Type B pancreatic cell (in vitro differentiated cells): Measurements from ENCODE around the gene FBXO4. TPM values are rescaled to one million over a fixed set of nuclear protein-coding genes. Genes with fewer than 3 reads are reported as not detected.
"Not testable (repeated sequence)": the region's sequence is repeated elsewhere in the genome, so short reads cannot be mapped to it uniquely, and the experiment has no call there.

Experiments used
- DNase-seq: peaks from one replicate; pipeline ENCODE4 v3.0.0; 2021; ENCODE audit warnings: mixed read lengths; ENCODE audit not compliant: unreplicated experiment; ENCODE audit errors: extremely low spot score
- H3K27ac Mint-ChIP-seq: 2 replicates; pipeline ENCODE4 v1.8.0; 2021; ENCODE audit warnings: mild to moderate bottlenecking, mixed read lengths
- H3K27me3 Mint-ChIP-seq: 2 replicates; pipeline ENCODE4 v1.8.0; 2021; ENCODE audit warnings: mixed read lengths
- H3K36me3 Mint-ChIP-seq: 2 replicates; pipeline ENCODE4 v1.8.0; 2021; ENCODE audit warnings: mixed read lengths
- H3K4me1 Mint-ChIP-seq: one replicate; pipeline ENCODE4 v1.8.0; 2021; ENCODE audit warnings: mixed read lengths; ENCODE audit not compliant: unreplicated experiment
- H3K4me3 Mint-ChIP-seq: 2 replicates; pipeline ENCODE4 v1.8.0; 2021; ENCODE audit warnings: mild to moderate bottlenecking, mixed read lengths
- H3K9me3 Mint-ChIP-seq: 2 replicates; pipeline ENCODE4 v1.8.0; 2021; ENCODE audit warnings: mixed read lengths
- CTCF ChIP-seq: fragments of 200-600 bp; sonication (generic); conservative IDR thresholded peaks from 2 replicates; pipeline ENCODE4 v1.5.0; 2021; ENCODE audit warnings: antibody characterized with exemption, mild to moderate bottlenecking
- total RNA-seq: library from RNA; stranded (reverse); gene quantifications from 2 replicates; pipeline ENCODE4 v1.2.1, GENCODE V29; 2021; ENCODE audit warnings: low replicate concordance

FBXO4 gene
- total RNA-seq, 1 donor from 2014 or later = 7.9 TPM

DNA sequence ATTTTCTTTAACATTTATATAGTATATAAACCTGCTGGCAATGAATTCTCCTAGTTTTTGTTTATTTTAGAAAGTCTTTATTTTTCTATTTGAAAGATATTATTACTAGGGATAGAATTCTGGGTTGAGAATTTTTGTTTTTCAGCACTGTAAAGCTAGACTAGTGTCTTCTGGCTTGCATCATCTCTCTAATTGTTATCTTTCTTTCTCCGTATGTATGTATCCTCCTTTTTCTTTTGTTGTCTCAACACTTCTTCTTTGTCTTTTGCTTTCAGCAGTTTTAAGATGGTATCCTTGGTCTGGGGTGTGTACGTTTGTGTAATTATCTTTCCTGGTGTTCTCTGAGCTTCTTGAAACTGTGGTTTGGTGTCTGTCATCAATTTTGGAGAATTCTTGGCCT is 48.8 kb downstream of the FBXO4 start:
- Mint-ChIP-seq H3K9me3 (peaks cover 3% of the 10 kb centered on the region), H3K27me3 (no peaks in the 10 kb centered on the region), H3K27ac (no peak overlapping the region), H3K4me3 (no peak overlapping the region), H3K36me3 (no peaks in the 10 kb centered on the region), H3K4me1 (no peaks in the 10 kb centered on the region)
- no peak for TF ChIP-seq CTCF
- DNase-seq = no peak

GRCh38 chr5:41978676-41979075 is 53.6 kb downstream of the FBXO4 start:
- Mint-ChIP-seq H3K27ac (no peak overlapping the region), H3K4me1 (no peaks in the 10 kb centered on the region), H3K9me3 (no peaks in the 10 kb centered on the region), H3K4me3 (no peak overlapping the region), H3K36me3 (no peaks in the 10 kb centered on the region), H3K27me3 (no peaks in the 10 kb centered on the region)
- TF ChIP-seq CTCF = no peak
- no peak for DNase-seq

GRCh38 chr5:41980396-41980795 is 55.3 kb downstream of the FBXO4 start:
- no peaks in the 10 kb centered on the region for H3K9me3 Mint-ChIP-seq
- H3K27ac Mint-ChIP-seq = no peak overlapping the region
- H3K27me3 Mint-ChIP-seq = no peaks in the 10 kb centered on the region
- no peak overlapping the region for H3K4me3 Mint-ChIP-seq
- no peaks in the 10 kb centered on the region for H3K36me3 Mint-ChIP-seq
- DNase-seq = no peak
- TF ChIP-seq CTCF = no peak
- no peaks in the 10 kb centered on the region for H3K4me1 Mint-ChIP-seq

- Mint-ChIP-seq H3K27me3 (no peaks in the 10 kb centered on the region), H3K36me3 (no peaks in the 10 kb centered on the region), H3K9me3 (no peaks in the 10 kb centered on the region), H3K4me3 (no peak overlapping the region), H3K27ac (no peak overlapping the region), H3K4me1 (no peaks in the 10 kb centered on the region)
- no peak for DNase-seq
- no peak for TF ChIP-seq CTCF
These were observed 55.8 kb downstream of the FBXO4 start for GRCh38 chr5:41980870-41981269.

DNA sequence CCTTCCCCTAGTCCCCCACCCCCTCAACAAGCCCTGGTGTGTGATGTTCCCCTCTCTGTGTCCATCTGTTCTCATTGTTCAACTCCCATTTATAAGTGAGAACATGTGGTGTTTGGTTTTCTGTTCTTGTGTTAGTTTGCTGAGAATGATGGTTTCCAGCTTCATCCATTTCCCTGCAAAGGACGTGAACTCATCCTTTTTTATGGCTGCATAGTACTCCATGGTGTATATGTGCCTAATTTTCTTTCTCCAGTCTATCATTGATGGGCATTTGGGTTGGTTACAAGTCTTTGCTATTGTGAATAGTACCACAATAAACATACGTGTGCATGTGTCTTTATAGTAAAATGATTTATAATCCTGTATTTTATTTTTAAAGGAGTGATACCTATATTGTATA is 57.8 kb downstream of the FBXO4 start:
- not testable (repeated sequence) for H3K36me3 Mint-ChIP-seq, DNase-seq, H3K27me3 Mint-ChIP-seq, H3K4me3 Mint-ChIP-seq, H3K27ac Mint-ChIP-seq, H3K4me1 Mint-ChIP-seq, H3K9me3 Mint-ChIP-seq

DNA sequence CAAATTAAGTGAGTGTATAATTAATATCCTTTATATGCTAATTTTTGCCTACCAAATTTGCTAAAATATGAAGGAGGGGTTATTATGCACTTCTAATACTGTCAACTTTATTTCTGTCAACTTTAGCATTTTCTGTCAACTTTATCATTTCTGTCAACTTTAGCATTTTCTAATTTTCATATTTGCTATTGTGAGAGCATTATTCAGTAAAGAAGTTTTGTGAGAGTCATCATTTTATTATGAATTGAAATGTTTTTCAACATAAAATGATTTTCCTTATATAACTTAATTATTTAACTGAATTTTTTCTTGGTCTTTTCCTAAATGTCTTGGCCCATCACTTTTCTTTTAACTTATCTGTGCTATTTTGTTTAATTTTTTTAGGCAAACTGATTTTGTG is 58.2 kb downstream of the FBXO4 start:
- H3K4me1 Mint-ChIP-seq = no peaks in the 10 kb centered on the region
- no peak for TF ChIP-seq CTCF
- no peak overlapping the region for H3K4me3 Mint-ChIP-seq
- H3K9me3 Mint-ChIP-seq = no peaks in the 10 kb centered on the region
- H3K27ac Mint-ChIP-seq = no peak overlapping the region
- H3K27me3 Mint-ChIP-seq = no peaks in the 10 kb centered on the region
- H3K36me3 Mint-ChIP-seq = no peaks in the 10 kb centered on the region
- DNase-seq = no peak
